HS-27A (cell line): ENCODE measurements around the gene ANGPT4.

Experiments used
- DNase-seq: peaks from one replicate; pipeline ENCODE4 v3.0.0-alpha.2; 2012; ENCODE audit warnings: low read depth, missing footprints

Gene ANGPT4

GRCh38 chr20:825710-826421 is 90.3 kb downstream of the ANGPT4 start:
- no peak for DNase-seq

- DNase-seq: no peak
Observed at GRCh38 chr20:824916-825315, 91.2 kb downstream of the ANGPT4 start.

- DNase-seq: no peak
Observed at GRCh38 chr20:824490-824889, 91.6 kb downstream of the ANGPT4 start.

GRCh38 chr20:823574-823902 is 92.6 kb downstream of the ANGPT4 start:
- no peak for DNase-seq

GRCh38 chr20:822651-823573 is 93.2 kb downstream of the ANGPT4 start:
- no peak for DNase-seq

- no peak for DNase-seq
Observed at GRCh38 chr20:821731-822065, 94.4 kb downstream of the ANGPT4 start.

- DNase-seq: no peak
Observed at GRCh38 chr20:821046-821730, 94.9 kb downstream of the ANGPT4 start.

- no peak for DNase-seq
Observed at GRCh38 chr20:820323-820953, 95.7 kb downstream of the ANGPT4 start.
